HG03469 (cell line): Measurements from ENCODE around the gene RDH5.
A peak's percentile ranks its signal among the peaks of the same experiment; 100 is the strongest.

Experiments used
- ATAC-seq: cut with Tn5 transposase; IDR thresholded peaks from one replicate; pipeline ENCODE4 v1.9.1; 2021; ENCODE audit warnings: mild to moderate bottlenecking, moderate library complexity, moderate number of reproducible peaks; ENCODE audit not compliant: unreplicated experiment

The RDH5 gene

GRCh38 chr12:55726971-55727370, 6.8 kb downstream of the RDH5 start:
- no peak for ATAC-seq

GRCh38 chr12:55727643-55728185, 7.5 kb downstream of the RDH5 start:
- no peak for ATAC-seq

- no peak for ATAC-seq
Observed at GRCh38 chr12:55728186-55728938, 8.2 kb downstream of the RDH5 start.

DNA sequence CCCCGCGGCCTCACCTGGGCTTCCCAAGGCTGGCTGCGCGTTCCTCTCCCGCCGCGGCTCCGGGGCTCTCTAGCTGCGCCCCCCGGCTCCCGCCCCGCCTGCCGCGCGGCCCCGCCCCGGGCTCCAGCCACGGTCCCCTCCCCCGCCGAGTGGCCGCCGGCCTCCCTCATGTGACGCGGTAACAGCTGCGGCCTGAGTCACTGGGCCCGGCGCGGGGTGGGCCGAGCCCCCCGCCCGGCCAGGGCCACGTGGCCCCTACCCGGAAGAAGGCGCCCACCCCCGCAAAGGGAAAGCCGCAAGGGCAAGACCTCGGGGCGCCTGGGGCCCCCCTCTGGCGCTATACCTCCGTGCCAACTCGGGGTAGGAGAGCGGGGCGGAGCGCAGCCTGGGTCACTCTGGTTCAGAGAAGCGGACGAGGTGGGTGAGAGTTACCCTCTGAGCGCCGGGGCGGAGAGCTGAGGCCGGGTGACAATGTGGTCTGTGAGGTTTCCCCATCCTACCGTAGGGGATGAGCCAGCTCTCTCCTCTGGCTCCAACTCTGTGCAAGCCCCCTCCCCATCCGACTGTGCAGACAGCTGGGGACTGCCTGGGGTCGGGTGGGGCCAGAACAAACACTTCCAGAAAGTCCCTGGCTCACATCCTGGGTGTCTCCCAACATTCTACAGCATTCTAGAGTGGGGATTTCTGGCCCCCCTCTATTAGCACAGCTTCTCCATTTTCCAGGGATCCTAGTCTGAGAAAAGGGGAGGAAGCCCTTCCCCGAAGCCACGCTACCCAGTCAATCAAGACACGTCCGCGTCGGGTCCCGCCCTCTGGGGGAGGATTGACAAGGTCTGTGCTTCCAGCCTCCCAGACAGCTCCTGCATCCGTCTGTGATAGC, 9.0 kb downstream of the RDH5 start, which contains the start of gene CD63:
TSS of gene CD63 (minus strand) at position 71 of the 880 bp plus-strand sequence. CDS start 668 bp downstream, outside the sequence.
- peak; percentile 38 for ATAC-seq

GRCh38 chr12:55729819-55730818, 9.9 kb downstream of the RDH5 start:
- ATAC-seq, result peak; percentile 23

- no peak for ATAC-seq
Observed at GRCh38 chr12:55732288-55732687, 12.1 kb downstream of the RDH5 start.

- ATAC-seq, result no peak
Observed at GRCh38 chr12:55733021-55733555, 12.9 kb downstream of the RDH5 start.

DNA sequence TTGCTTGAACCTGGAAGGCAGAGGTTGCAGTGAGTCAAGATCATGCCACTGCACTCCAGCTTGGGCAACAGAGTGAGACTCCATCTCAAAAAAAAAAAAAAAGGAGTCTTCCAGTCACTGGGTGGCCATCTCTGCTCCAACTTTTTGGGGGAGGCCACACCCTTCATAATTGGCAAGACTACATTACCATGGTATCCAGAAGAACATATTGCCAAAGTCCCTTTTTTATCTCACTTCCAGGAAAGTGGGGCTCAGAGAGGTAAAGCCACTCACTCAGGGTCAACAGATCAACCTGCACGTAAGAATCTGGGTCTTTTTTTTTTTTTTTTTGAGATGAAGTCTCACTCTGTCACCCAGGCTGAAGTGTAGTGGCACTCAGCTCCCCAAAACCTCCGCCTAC, 13.7 kb downstream of the RDH5 start:
- no peak for ATAC-seq

- no peak for ATAC-seq
Observed at GRCh38 chr12:55734595-55734994, 14.4 kb downstream of the RDH5 start.

- no peak for ATAC-seq
Observed at GRCh38 chr12:55736076-55736475, 15.9 kb downstream of the RDH5 start.

- no peak for ATAC-seq
Observed at GRCh38 chr12:55736780-55737580, 16.8 kb downstream of the RDH5 start.

GRCh38 chr12:55737581-55738122, 17.5 kb downstream of the RDH5 start:
- no peak for ATAC-seq

DNA sequence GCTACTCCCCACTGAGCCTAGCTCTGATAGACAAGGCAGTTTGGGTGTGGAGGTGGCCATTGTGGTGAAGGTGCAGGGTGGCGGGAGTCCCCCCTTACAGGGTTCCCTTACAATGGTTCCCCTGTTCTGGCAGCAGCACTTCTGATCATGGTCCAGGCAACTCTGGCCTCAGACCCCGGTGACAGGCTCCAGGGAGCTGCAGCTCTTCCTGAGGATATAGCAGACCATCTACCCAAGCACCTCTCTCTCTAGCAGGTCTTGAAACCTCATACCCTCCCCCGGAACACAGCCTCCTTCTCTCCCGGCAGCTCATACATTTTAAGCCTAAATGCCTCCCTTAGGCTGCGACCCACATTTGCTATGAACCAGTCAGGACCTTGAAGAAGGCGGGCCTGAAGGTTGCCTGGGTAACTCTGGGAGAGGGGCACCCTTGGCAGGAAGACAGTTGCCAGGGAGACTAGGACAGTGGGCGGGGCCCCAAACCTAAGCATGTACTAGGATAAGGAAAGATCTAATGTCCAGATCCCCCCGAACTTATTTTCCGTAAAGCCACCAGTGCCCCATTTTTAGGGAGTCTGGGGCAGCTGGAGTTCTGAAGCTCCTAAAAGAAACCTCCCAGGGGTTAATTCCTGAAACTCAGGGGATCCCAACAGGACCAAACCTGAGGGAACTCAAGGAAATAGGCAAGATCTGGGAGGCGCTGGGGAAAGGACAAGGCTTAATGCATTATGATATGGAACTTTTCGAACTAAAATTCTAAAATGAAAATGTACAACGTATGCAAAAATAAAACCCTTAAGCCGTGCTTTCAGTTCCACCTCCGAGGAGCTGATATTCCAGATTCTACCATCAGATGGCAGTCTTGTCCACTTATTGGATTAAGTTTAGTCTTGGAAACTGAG, 18.2 kb downstream of the RDH5 start:
- ATAC-seq, result peak; percentile 74

GRCh38 chr12:55739025-55739378, 18.8 kb downstream of the RDH5 start:
- no peak for ATAC-seq

GRCh38 chr12:55741931-55742680, 21.9 kb downstream of the RDH5 start:
- no peak for ATAC-seq

DNA sequence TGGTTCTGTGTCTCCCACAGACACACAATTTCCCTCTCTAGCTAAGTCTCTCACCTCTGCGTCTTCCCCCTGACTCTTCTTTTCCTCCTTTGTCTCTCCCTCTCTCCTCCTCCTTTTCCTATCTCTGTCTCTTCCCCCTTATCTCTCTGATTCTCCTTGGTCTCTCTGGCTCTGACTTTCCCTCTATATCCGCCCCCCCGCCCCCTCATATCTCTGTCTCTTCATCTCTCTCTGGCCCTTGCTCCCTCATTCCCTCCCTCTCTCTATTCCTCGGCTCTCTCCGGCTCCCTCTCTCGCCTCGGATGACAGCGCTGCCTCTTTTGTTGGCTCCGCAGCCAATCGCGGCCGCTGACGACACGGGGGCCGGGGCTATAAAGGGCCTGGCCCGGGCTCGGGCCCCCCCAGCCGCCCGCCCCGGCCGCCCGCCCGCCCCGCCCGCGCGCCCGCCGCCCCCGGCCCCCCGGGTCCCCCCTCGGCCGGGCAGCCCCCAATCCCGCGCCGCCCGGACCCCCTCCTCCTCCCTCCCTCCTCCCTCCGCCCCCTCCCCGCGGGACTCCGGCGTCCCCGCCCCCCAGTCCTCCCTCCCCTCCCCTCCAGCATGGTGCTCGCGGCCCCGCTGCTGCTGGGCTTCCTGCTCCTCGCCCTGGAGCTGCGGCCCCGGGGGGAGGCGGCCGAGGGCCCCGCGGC, 22.7 kb downstream of the RDH5 start, which contains the start of gene GDF11:
TSS of gene GDF11 (plus strand) at position 404 of the 687 bp plus-strand sequence. CDS start at position 599, 195 bp downstream.
- no peak for ATAC-seq
